Astrocyte (in vitro differentiated cells and primary cell): ENCODE data around the gene OSBP. TPM values are rescaled to one million over a fixed set of nuclear protein-coding genes. Genes with fewer than 3 reads are reported as not detected.

ENCODE experiments used
- DNase-seq: peaks from one replicate; pipeline ENCODE4 v3.0.0-alpha.2; 2010; ENCODE audit warnings: low read depth
- FAIRE-seq: peaks from 2 replicates; lab custom pipeline; 2011; peaks lifted over from hg19 to GRCh38; lab: Jason Lieb, UNC
- H2AFZ ChIP-seq: 2 replicates; pipeline ENCODE4 v1.6.0; 2012; ENCODE audit warnings: low read depth, low read length, inconsistent platforms
- H3K27ac ChIP-seq: 2 replicates; pipeline ENCODE4 v1.5.1; 2011; ENCODE audit warnings: low read depth, low read length, inconsistent platforms
- H3K27me3 ChIP-seq: 2 replicates; pipeline ENCODE4 v1.6.0; 2011; ENCODE audit warnings: low read length, inconsistent platforms; ENCODE audit not compliant: insufficient read depth
- H3K36me3 ChIP-seq: 2 replicates; pipeline ENCODE4 v1.5.1; 2011; ENCODE audit warnings: low read length, inconsistent platforms; ENCODE audit not compliant: insufficient read depth
- H3K4me1 ChIP-seq: 2 replicates; pipeline ENCODE4 v1.5.1; 2011; ENCODE audit warnings: low read length, inconsistent platforms; ENCODE audit not compliant: insufficient read depth
- H3K4me2 ChIP-seq: 2 replicates; pipeline ENCODE4 v1.6.0; 2012; ENCODE audit warnings: low read length, inconsistent platforms
- H3K4me3 ChIP-seq: 2 replicates; pipeline ENCODE4 v1.5.1; 2011; ENCODE audit warnings: low read depth, mild to moderate bottlenecking, low read length, inconsistent platforms; ENCODE audit not compliant: insufficient read depth
- H3K79me2 ChIP-seq: 2 replicates; pipeline ENCODE4 v1.6.0; 2012; ENCODE audit warnings: mild to moderate bottlenecking, low read length, inconsistent platforms; ENCODE audit not compliant: insufficient read depth
- H3K9ac ChIP-seq: 2 replicates; pipeline ENCODE4 v1.6.0; 2012; ENCODE audit warnings: mild to moderate bottlenecking, low read length, inconsistent platforms
- H3K9me3 ChIP-seq: 2 replicates; pipeline ENCODE4 v1.5.1; 2012; ENCODE audit warnings: low read depth, mild to moderate bottlenecking, low read length, inconsistent platforms; ENCODE audit not compliant: insufficient read depth
- H4K20me1 ChIP-seq: 2 replicates; pipeline ENCODE4 v1.6.0; 2012; ENCODE audit warnings: low read length, inconsistent platforms; ENCODE audit not compliant: insufficient read depth
- H3K27ac Mint-ChIP-seq: one replicate; pipeline ENCODE4 v1.8.0; 2021; ENCODE audit warnings: mild to moderate bottlenecking, mixed read lengths; ENCODE audit not compliant: unreplicated experiment
- H3K27me3 Mint-ChIP-seq: one replicate; pipeline ENCODE4 v1.8.0; 2021; ENCODE audit warnings: low read depth, mixed read lengths; ENCODE audit not compliant: unreplicated experiment
- H3K36me3 Mint-ChIP-seq: one replicate; pipeline ENCODE4 v1.8.0; 2021; ENCODE audit warnings: low read depth, mixed read lengths; ENCODE audit not compliant: unreplicated experiment
- H3K4me1 Mint-ChIP-seq: one replicate; pipeline ENCODE4 v1.8.0; 2021; ENCODE audit warnings: low read depth, mixed read lengths; ENCODE audit not compliant: unreplicated experiment
- H3K4me3 Mint-ChIP-seq: one replicate; pipeline ENCODE4 v1.8.0; 2021; ENCODE audit warnings: mild to moderate bottlenecking, moderate library complexity, mixed read lengths; ENCODE audit not compliant: unreplicated experiment
- H3K9me3 Mint-ChIP-seq: one replicate; pipeline ENCODE4 v1.8.0; 2021; ENCODE audit warnings: mild to moderate bottlenecking, mixed read lengths; ENCODE audit not compliant: unreplicated experiment
- CTCF ChIP-seq: IDR thresholded peaks from 2 replicates; pipeline ENCODE4 v1.5.1; 2011; ENCODE audit warnings: low read depth, mild to moderate bottlenecking, inconsistent platforms, low read length, moderate library complexity; ENCODE audit not compliant: insufficient read depth
- EZH2 ChIP-seq: IDR thresholded peaks from 2 replicates; pipeline ENCODE4 v1.6.1; 2012; ENCODE audit warnings: mild to moderate bottlenecking, low read length, inconsistent platforms; ENCODE audit not compliant: insufficient read depth
- total RNA-seq: library from RNA; stranded (reverse); gene quantifications from 2 replicates; pipeline ENCODE4 v1.2.1, GENCODE V29; 2021

Gene OSBP
- total RNA-seq, 1 donor from 2014 or later, result 48.6 TPM

- FAIRE-seq (no peak), DNase-seq (no peak)
- no peaks in the 10 kb centered on the region for H3K36me3 ChIP-seq
- H3K9ac ChIP-seq, result no peak overlapping the region
- no peak overlapping the region for H3K4me2 ChIP-seq
- H2AFZ ChIP-seq, result no peak overlapping the region
- H3K4me3 ChIP-seq, result no peak overlapping the region
- H4K20me1 ChIP-seq, result no peaks in the 10 kb centered on the region
- Mint-ChIP-seq H3K4me3 (peak overlapping the region; percentile 60), H3K9me3 (no peaks in the 10 kb centered on the region), H3K27ac (no peak overlapping the region), H3K27me3 (no peaks in the 10 kb centered on the region), H3K36me3 (no peaks in the 10 kb centered on the region), H3K4me1 (no peaks in the 10 kb centered on the region)
- H3K27ac ChIP-seq, result no peak overlapping the region
- TF ChIP-seq CTCF (no peak), EZH2 (no peak)
- peaks cover 9% of the 10 kb centered on the region for H3K4me1 ChIP-seq
- H3K9me3 ChIP-seq, result no peaks in the 10 kb centered on the region
- no peaks in the 10 kb centered on the region for H3K79me2 ChIP-seq
- H3K27me3 ChIP-seq, result no peaks in the 10 kb centered on the region
Observed at GRCh38 chr11:59552844-59553243, 62.7 kb downstream of the OSBP start.

GRCh38 chr11:59551659-59552521 is 63.7 kb downstream of the OSBP start:
- FAIRE-seq (no peak), DNase-seq (peak; percentile 66)
- no peak for TF ChIP-seq EZH2
- TF ChIP-seq CTCF, result no peak
- H3K27me3 Mint-ChIP-seq, result no peaks in the 10 kb centered on the region
- H3K27me3 ChIP-seq, result no peaks in the 10 kb centered on the region
- peak overlapping the region; percentile 64 for H3K27ac ChIP-seq
- H3K27ac Mint-ChIP-seq, result peak overlapping the region; percentile 92
- H3K36me3 Mint-ChIP-seq, result no peaks in the 10 kb centered on the region
- peak overlapping the region; percentile 68 for H3K9ac ChIP-seq
- H3K36me3 ChIP-seq, result no peaks in the 10 kb centered on the region
- no peaks in the 10 kb centered on the region for H3K9me3 ChIP-seq
- H3K4me3 Mint-ChIP-seq, result peak overlapping the region; percentile 82
- H3K79me2 ChIP-seq, result no peaks in the 10 kb centered on the region
- H3K4me2 ChIP-seq, result peak overlapping the region; percentile 79
- no peaks in the 10 kb centered on the region for H4K20me1 ChIP-seq
- no peaks in the 10 kb centered on the region for H3K9me3 Mint-ChIP-seq
- peaks cover 9% of the 10 kb centered on the region for H3K4me1 ChIP-seq
- H3K4me1 Mint-ChIP-seq, result no peaks in the 10 kb centered on the region
- H2AFZ ChIP-seq, result peak overlapping the region; percentile 68
- H3K4me3 ChIP-seq, result peak overlapping the region; percentile 67
